ENCODE measurements around the gene NOXRED1.
"Not testable (repeated sequence)": the region's sequence is repeated elsewhere in the genome, so short reads cannot be mapped to it uniquely, and the experiment has no call there.

Gene NOXRED1

DNA sequence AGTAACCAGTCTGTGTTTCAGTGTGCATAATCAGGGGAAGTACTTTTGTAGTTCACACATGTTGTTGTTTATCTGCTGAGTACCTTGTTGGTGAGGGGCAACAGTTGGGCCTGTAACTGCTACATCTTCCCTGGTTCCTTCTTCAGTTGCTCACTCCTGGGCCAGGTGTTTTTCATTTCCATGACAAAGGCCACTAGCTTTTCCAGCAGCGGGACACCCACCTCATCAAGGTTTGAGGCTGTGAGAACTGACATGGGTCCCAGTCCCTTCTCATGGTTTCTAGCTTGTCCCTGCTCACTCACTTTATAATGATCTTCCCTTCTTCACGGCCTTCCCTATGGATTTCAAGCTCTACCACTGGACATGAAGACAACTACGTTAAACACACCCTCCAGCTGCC is 1.5 kb upstream of the NOXRED1 start:
- H3K36me3 Mint-ChIP-seq, result peaks cover 65% of the 10 kb centered on the region
- no peaks in the 10 kb centered on the region for H3K4me1 Mint-ChIP-seq
- H3K27me3 Mint-ChIP-seq, result no peaks in the 10 kb centered on the region
- no peak overlapping the region for H3K27ac Mint-ChIP-seq
- H3K4me3 Mint-ChIP-seq, result no peak overlapping the region
- H3K9me3 Mint-ChIP-seq, result peaks cover 3% of the 10 kb centered on the region

DNA sequence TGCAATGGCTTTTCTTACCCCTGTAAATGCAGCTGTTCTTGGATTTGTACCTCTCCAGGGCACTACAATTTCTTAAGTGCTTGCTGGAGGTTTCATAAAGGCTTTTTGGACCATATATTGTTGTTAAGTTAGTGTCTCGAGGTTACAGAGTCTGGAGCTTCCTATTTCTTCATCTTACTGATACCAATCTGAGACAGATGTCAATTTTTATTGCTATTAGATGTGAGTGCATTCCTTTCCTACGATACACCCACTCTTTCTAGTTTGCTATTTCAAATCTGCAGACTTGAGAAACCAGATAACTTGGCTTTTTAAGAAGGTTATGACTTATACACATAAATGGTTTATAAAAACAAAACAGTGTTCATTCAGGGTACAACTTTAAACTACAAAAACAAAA is 2.1 kb downstream of the NOXRED1 start:
- Mint-ChIP-seq H3K9me3 (peaks cover 16% of the 10 kb centered on the region), H3K36me3 (peaks cover 45% of the 10 kb centered on the region), H3K4me1 (no peaks in the 10 kb centered on the region), H3K27me3 (no peaks in the 10 kb centered on the region), H3K4me3 (no peak overlapping the region), H3K27ac (no peak overlapping the region)

DNA sequence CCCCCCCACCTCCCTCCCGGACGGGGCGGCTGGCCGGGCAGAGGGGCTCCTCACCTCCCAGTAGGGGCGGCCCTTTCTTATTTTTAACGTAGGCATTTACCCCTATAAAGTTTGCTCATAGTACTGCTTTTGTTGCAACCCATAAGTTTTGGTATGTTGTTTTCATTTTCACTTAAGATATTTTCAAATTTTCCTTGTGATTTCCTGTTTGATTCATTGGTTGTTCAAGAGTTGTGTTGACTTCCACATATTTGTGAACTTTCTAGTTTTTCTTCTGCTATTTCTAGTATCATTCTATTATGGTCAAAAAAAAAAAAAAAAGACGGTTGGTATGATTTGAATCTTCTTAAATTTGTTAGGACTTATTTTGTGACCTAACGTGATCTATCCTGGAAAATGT is 6.5 kb downstream of the NOXRED1 start:
- no peak overlapping the region for H3K27ac Mint-ChIP-seq

DNA sequence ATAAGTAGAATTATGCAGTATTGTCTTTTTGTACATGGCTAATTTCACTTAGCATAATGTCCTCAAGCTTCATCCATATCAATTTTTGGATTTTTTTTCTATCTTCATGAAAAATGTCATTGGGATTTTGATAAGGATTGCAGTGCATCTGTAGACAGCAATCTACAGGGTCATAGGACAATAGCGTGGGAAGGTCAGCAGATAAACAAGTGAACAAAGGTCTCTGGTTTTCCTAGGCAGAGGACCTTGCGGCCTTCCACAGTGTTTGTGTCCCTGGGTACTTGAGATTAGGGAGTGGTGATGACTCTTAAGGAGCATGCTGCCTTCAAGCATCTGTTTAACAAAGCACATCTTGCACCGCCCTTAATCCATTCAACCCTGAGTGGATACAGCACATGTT is 7.2 kb downstream of the NOXRED1 start:
- not testable (repeated sequence) for H3K27me3 Mint-ChIP-seq, H3K27ac Mint-ChIP-seq, H3K4me1 Mint-ChIP-seq, H3K4me3 Mint-ChIP-seq
- peaks cover 13% of the 10 kb centered on the region for H3K36me3 Mint-ChIP-seq
- H3K9me3 Mint-ChIP-seq, result peaks cover 21% of the 10 kb centered on the region

More for the DNA sequence above, 6.5 kb downstream of the NOXRED1 start:
- H3K4me1 Mint-ChIP-seq, result no peaks in the 10 kb centered on the region
- no peak overlapping the region for H3K4me3 Mint-ChIP-seq
- H3K9me3 Mint-ChIP-seq, result peaks cover 21% of the 10 kb centered on the region
- no peaks in the 10 kb centered on the region for H3K27me3 Mint-ChIP-seq
- peaks cover 19% of the 10 kb centered on the region for H3K36me3 Mint-ChIP-seq

DNA sequence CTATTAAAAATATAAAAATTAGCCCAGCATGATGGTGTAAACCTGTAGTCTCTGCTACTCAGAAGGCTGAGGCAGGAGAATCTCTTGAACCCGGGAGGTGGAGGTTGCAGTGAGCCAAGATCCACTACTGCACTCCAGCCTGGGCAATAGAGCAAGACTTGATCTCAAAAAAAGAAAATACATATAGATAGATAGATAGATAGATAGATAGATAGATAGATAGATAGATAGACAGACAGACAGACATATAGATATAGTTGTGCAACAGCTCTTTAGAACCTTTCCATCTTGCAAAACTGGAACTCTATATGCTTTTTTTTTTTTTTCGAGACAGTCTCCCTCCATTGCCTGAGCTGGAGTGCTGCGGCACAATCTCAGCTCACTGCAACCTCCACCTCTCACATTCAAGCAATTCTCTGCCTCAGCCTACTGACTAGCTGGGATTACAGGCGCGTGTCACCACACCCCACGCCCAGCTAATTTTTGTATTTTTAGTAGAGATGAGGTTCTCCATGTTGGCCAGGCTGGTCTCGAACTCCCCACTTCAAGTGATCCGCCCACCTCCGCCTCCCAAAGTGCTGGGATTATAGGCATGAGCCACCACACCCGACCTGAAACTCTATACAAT is 7.8 kb downstream of the NOXRED1 start:
- H3K4me1 Mint-ChIP-seq, H3K4me3 Mint-ChIP-seq, H3K27ac Mint-ChIP-seq, H3K27me3 Mint-ChIP-seq: not testable (repeated sequence)
- Mint-ChIP-seq H3K36me3 (peaks cover 12% of the 10 kb centered on the region), H3K9me3 (peaks cover 21% of the 10 kb centered on the region)

DNA sequence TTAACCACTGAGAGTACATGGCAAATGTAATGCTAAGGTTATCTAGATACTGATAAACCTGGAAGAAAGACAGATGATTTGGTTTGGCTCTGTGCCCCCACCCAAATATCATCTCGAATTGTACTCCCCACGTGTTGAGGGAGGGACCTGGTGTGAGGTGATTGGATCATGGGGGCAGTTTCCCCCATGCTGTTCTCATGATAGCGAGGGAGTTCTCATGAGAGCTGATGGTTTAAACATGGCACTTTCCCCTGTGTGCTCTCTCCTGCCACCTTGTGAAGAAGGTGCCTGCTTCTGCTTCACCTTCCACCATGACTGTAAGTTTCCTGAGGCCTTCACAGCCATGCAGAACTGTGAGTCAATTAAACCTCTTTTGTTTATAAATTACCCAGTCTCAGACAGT is 14.2 kb downstream of the NOXRED1 start:
- no peak overlapping the region for H3K4me3 Mint-ChIP-seq
- H3K4me1 Mint-ChIP-seq, result peaks cover 11% of the 10 kb centered on the region
- no peaks in the 10 kb centered on the region for H3K9me3 Mint-ChIP-seq
- H3K36me3 Mint-ChIP-seq, result peaks cover 2% of the 10 kb centered on the region
- H3K27ac Mint-ChIP-seq, result no peak overlapping the region
- no peaks in the 10 kb centered on the region for H3K27me3 Mint-ChIP-seq

DNA sequence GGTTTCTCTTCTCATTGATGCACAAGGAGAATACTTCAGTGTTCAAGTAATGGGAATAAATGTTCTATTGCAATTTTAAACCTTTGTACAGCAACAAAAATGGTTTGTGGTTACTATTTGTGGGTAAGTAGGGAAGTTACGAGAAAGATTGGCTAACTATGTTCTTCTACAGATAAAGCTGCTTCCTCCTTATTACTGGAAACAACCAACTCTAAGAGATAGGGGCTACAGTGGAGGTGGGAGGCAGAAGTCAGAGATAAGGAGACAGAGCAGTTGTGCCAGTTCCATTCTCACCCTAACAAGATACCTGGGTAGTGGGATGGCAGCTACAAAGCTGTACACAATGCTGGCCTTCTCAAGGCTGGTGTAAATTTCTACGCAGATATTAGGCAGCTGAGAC is 16.2 kb downstream of the NOXRED1 start:
- no peak overlapping the region for H3K27ac Mint-ChIP-seq
- peaks cover 11% of the 10 kb centered on the region for H3K4me1 Mint-ChIP-seq
- peaks cover 2% of the 10 kb centered on the region for H3K36me3 Mint-ChIP-seq
- H3K4me3 Mint-ChIP-seq, result no peak overlapping the region
- no peaks in the 10 kb centered on the region for H3K9me3 Mint-ChIP-seq
- no peaks in the 10 kb centered on the region for H3K27me3 Mint-ChIP-seq

DNA sequence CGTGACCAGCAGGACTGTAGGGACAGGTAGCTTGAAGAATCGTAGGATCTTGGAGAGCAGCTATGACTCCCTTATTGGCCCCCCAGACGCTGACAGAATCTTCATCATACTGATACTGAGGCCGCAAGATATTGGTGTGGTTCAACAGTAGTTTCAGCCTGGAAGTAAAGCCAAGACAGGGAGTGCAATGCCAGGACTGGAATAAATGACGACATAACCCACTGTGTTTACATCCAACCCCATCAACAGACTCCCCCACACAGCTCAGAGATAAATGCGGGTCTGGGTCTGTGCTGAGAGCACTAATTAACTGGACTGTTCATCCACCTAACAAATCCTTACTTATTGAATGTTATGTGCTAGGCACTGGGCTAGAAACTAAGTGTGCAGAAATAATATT is 16.6 kb downstream of the NOXRED1 start:
- Mint-ChIP-seq H3K27ac (no peak overlapping the region), H3K4me3 (no peak overlapping the region), H3K36me3 (peaks cover 5% of the 10 kb centered on the region), H3K4me1 (peaks cover 11% of the 10 kb centered on the region), H3K27me3 (no peaks in the 10 kb centered on the region), H3K9me3 (no peaks in the 10 kb centered on the region)

DNA sequence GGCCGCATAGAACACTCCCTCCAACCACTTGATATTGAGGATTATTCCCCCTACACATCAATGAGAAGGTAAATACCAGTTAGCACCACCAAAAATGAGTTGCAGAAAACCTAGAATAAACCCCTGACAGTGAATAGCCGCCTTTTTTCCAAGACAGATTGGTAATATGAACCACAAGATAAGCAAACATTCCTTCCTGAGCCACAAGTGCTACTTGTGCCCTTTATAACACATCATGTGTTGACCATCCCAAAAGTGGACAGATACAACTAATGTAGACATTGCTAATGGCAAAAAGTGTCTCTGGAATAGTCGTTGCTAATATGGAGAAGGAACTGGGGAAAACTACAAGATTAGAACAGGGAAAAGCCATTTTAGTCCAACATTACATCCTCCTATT is 17.2 kb downstream of the NOXRED1 start:
- H3K36me3 Mint-ChIP-seq, result peaks cover 6% of the 10 kb centered on the region
- H3K9me3 Mint-ChIP-seq, result no peaks in the 10 kb centered on the region
- H3K27ac Mint-ChIP-seq, result no peak overlapping the region
- no peak overlapping the region for H3K4me3 Mint-ChIP-seq
- H3K4me1 Mint-ChIP-seq, result peaks cover 11% of the 10 kb centered on the region
- H3K27me3 Mint-ChIP-seq, result no peaks in the 10 kb centered on the region

DNA sequence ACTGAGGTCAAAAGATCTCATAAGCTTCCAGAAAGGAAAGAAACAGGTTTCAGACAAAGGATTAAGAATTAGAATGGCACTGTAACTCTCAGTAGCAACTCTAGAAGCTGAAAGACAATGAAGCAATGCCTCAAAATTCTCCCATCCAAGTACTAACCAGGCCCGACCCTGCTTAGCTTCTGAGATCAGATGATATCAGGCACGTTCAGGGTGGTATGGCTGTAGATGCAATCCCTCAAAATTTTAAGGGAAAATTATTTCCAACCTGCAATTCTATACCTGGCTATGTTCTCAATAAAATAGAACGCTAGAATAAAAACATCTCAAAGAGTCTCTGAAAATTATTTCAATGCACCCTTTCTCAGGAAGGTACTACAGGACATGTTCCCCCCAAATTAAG is 19.6 kb downstream of the NOXRED1 start:
- H3K27me3 Mint-ChIP-seq, result no peaks in the 10 kb centered on the region
- no peak overlapping the region for H3K4me3 Mint-ChIP-seq
- no peak overlapping the region for H3K27ac Mint-ChIP-seq
- H3K4me1 Mint-ChIP-seq, result peaks cover 11% of the 10 kb centered on the region
- H3K36me3 Mint-ChIP-seq, result peaks cover 9% of the 10 kb centered on the region
- H3K9me3 Mint-ChIP-seq, result no peaks in the 10 kb centered on the region

DNA sequence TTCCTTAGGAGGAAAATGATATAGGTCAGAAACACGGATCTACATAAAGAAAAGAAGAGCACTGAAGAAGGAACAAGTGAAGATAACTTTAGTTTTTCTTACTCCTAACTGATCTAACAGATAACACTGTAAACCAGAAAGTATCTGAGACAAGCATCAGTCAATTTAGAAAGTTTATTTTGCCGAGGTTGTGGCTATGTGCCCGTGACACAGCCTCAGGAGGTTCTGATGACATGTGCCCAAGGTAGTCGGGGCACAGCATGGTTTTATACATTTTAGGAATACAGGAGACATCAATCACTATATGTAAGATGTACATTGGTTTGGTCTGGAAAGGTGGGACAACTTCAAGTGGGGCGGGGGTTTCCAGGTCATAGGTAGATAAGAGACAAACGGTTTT is 23.1 kb downstream of the NOXRED1 start:
- Mint-ChIP-seq H3K27me3 (no peaks in the 10 kb centered on the region), H3K4me1 (no peaks in the 10 kb centered on the region), H3K36me3 (peaks cover 14% of the 10 kb centered on the region), H3K27ac (no peak overlapping the region), H3K4me3 (no peak overlapping the region), H3K9me3 (no peaks in the 10 kb centered on the region)

DNA sequence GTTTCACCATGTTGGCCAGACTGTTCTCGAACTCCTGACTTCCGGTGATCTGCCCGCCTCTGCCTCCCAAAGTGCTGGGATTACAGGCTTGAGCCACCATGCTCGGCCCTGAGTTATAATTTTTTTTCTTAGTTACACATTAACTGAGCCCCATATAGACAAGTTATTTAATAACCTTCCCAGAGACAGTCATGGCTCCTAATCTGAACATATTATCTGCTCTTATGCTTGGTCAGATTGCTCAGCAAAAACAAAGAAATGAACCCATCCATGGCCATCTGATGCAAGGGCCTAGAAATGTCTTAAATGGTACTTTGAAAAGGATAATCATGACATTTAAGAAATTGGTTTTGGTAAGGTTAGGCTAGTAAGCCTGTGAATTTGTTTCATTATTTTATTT is 33.1 kb downstream of the NOXRED1 start:
- Mint-ChIP-seq H3K27ac (no peak overlapping the region), H3K27me3 (no peaks in the 10 kb centered on the region), H3K9me3 (no peaks in the 10 kb centered on the region), H3K4me1 (no peaks in the 10 kb centered on the region), H3K4me3 (no peak overlapping the region), H3K36me3 (no peaks in the 10 kb centered on the region)

DNA sequence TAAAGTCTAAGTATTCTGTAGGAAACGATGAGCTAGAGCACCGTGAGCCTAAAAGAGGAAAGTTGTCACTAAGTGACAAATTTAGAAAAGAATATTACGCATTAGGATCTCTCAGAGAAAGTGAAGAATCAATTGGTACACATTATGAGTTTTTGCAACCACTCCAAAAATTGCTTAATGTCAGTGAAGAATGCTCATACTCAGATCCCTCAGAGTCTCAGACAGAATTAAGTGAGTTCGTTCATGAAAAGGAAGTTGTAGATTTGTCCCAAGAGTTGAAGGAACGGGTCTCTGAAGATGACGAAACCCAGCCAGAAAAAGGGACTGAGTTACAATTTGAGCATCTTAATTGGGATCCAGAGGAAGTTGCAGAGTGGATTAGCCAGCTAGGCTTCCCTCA is 44.6 kb downstream of the NOXRED1 start:
- H3K4me3 Mint-ChIP-seq, result no peak overlapping the region
- peaks cover 3% of the 10 kb centered on the region for H3K36me3 Mint-ChIP-seq
- H3K9me3 Mint-ChIP-seq, result no peaks in the 10 kb centered on the region
- H3K4me1 Mint-ChIP-seq, result peaks cover 24% of the 10 kb centered on the region
- H3K27me3 Mint-ChIP-seq, result no peaks in the 10 kb centered on the region
- H3K27ac Mint-ChIP-seq, result no peak overlapping the region

DNA sequence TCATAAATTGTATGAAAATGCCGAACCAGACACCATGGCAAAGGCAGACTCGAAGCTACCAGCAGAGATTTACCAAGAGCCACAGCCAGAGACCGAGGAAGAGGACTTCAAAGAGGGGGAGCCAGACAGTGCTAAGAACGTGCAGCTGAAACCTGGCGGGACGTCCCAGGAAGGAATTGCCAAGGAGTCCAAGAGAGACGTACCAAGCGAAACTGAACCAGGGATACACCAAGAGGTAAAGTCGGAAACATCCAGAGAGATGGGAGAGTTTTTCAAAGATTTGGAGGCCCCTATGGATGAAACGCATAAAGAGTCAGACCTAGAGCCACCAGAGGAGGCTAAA is 45.9 kb downstream of the NOXRED1 start:
- Mint-ChIP-seq H3K27me3 (no peaks in the 10 kb centered on the region), H3K27ac (no peak overlapping the region), H3K36me3 (peaks cover 3% of the 10 kb centered on the region), H3K4me1 (peaks cover 34% of the 10 kb centered on the region), H3K4me3 (no peak overlapping the region), H3K9me3 (no peaks in the 10 kb centered on the region)

DNA sequence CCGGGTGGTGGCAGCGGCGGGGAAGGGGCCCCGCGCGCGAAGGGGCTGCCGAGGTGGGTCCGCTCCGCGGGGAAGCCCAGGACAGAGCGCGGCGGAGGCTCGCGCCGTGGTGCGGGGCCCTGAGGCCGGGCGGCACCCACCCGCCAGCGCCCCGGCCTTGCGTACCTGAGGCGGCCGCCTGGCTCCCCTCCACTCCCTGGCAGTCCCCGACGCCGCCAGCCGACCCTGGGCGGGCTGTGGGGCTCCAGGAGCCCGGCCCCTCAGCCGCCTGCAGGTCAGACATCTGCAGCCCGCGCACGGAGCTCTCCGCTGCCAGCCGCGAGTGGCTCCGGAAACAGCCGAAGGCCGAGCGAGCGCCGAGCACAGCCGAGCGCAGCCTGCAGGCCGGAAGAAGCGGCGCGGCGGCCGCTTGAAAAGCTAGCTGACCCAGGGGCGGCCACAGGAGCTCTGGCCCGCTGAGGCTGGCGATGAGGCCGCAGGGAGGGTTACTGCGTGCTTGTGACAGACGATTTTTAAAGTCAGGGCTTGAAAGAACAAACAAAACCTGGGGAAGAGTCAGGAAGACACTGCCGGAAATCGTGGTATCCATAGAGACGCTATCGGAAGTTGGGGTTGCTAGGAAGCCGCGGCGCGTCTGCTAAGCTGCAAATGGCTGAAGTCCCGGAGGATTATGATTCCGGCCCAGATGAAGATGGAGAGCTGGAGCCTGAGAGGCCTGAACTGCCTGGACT is 46.4 kb downstream of the NOXRED1 start, which contains the start of the genes SAMD15 and TMED8:
Gene SAMD15 (plus strand): TSS at position 609 of the 731 bp plus-strand sequence. CDS start 40 bp downstream, at position 649.
Gene TMED8 (minus strand): TSS at position 324 of the 731 bp plus-strand sequence. CDS start 41 bp downstream, at position 283.
- H3K27me3 Mint-ChIP-seq, result no peaks in the 10 kb centered on the region
- H3K4me1 Mint-ChIP-seq, result peaks cover 37% of the 10 kb centered on the region
- H3K9me3 Mint-ChIP-seq, result no peaks in the 10 kb centered on the region
- peak within 1 kb of the TSS; percentile 91 for H3K4me3 Mint-ChIP-seq
- peaks cover 3% of the 10 kb centered on the region for H3K36me3 Mint-ChIP-seq
- H3K27ac Mint-ChIP-seq, result peak within 1 kb of the TSS; percentile 81

DNA sequence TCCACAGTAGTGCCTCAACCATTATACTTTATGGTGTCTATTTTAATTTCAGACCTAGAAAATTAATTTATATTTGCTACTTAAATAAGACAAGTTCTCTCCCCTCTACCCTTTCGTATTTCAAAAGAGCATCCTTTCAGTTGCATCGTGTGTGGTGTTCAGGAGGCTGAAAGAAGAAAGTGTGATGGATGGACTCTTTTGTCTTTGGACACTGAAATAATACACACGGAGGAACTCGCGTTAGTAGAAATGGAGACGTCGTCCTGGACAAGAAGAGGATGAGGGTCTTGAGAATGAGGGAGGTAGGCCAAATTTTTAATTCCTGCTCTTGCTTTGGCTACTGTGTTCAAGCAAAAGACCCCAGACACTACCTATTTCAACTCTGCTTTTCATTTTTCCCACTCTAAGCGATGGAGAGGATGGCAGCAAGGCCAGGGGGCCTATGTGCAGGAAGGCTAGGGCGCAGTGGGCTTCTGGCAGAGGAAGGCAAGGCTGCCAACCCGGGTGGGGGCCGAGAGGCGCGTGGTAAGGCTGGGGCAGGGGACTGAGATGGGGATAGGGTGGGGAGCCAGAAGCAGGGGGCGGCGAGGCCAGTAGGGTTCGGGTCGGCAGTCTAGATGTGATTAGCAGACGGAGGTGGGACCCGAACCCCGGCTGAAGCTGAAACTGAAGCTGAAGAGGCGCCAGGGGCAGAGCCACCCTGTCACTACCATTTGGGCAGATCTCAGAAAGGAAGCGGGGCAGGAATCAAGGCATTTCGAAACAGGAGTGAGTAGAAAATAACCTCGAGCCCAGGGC is 47.2 kb downstream of the NOXRED1 start:
- Mint-ChIP-seq H3K4me3 (peak overlapping the region; percentile 91), H3K27ac (peak overlapping the region; percentile 81), H3K27me3 (no peaks in the 10 kb centered on the region), H3K9me3 (no peaks in the 10 kb centered on the region), H3K4me1 (peaks cover 37% of the 10 kb centered on the region), H3K36me3 (peaks cover 3% of the 10 kb centered on the region)
